Esophagus muscularis mucosa (tissue), 4 donors: ENCODE results near the gene CEL. TPM values are rescaled to one million over a fixed set of nuclear protein-coding genes. Genes with fewer than 3 reads are reported as not detected.
"Not testable (repeated sequence)": the region's sequence is repeated elsewhere in the genome, so short reads cannot be mapped to it uniquely, and the experiment has no call there.

Source experiments
- DNase-seq: peaks from one replicate; pipeline ENCODE4 v3.0.0-alpha.2; 2017; ENCODE audit errors: extremely low spot score
- H3K27ac ChIP-seq, 4 donors: fragments of 200-600 bp; sonication (generic); replicated peaks in 1 of 4; 1 replicate in 3 of 4; 2 replicates in 1 of 4; pipeline ENCODE4 v1.5.1; 2016 to 2019; ENCODE audit warnings: mild to moderate bottlenecking in 1 of 4
- H3K27me3 ChIP-seq, 4 donors: fragments of 200-600 bp; sonication (generic); one replicate each; pipeline versions ENCODE4 v1.5.1 to v1.6.0; 2016 to 2019
- H3K36me3 ChIP-seq, 4 donors: fragments of 200-600 bp; sonication (generic); one replicate each; pipeline ENCODE4 v1.5.1; 2016 to 2019
- H3K4me1 ChIP-seq, 4 donors: fragments of 200-600 bp; sonication (generic); one replicate each; pipeline ENCODE4 v1.5.1; 2016 to 2019
- H3K4me3 ChIP-seq, 4 donors: fragments of 200-600 bp; sonication (generic); 1 replicate in 2 of 4; 2 replicates in 2 of 4; pipeline ENCODE4 v1.5.1; 2016 to 2019; ENCODE audit warnings: mild to moderate bottlenecking in 4 of 4, moderate library complexity in 1 of 4
- H3K9me3 ChIP-seq, 4 donors: fragments of 200-600 bp; sonication (generic); 1 replicate in 3 of 4; 2 replicates in 1 of 4; pipeline ENCODE4 v1.5.1; 2016 to 2019
- CTCF ChIP-seq, 3 experiments: fragments of 200-600 bp in 2 of 3; fragments of 450-650 bp in 1 of 3; sonication (generic) in 2 of 3; IDR thresholded peaks; one replicate each; pipeline ENCODE4 v1.5.1; 2017 to 2019; ENCODE audit warnings: antibody characterized with exemption in 3 of 3, mild to moderate bottlenecking in 2 of 3, moderate library complexity in 1 of 3
- EP300 ChIP-seq: sonication (generic); formaldehyde crosslinking; IDR thresholded peaks from one replicate; pipeline ENCODE4 v1.6.1; 2017; ENCODE audit warnings: antibody characterized with exemption
- POLR2A ChIP-seq: fragments of 450-650 bp; IDR thresholded peaks from one replicate; pipeline ENCODE4 v1.6.1; 2017; ENCODE audit warnings: antibody characterized with exemption, moderate library complexity, mild to moderate bottlenecking, low read depth
- POLR2AphosphoS5 ChIP-seq, 2 donors: sonication (generic); formaldehyde crosslinking; IDR thresholded peaks; one replicate each; pipeline ENCODE4 v1.6.1; 2017; ENCODE audit warnings: antibody characterized with exemption in 2 of 2
- WGBS: methylation state at CpG from one replicate; pipeline ENCODE4 v1.1.5; 2018; 5-methylcytosine and 5-hydroxymethylcytosine counted together
- intact Hi-C: fragments of 100-400 bp; cut with DNase I; formaldehyde crosslinking; loops from one replicate; pipeline ENCODE4 v1.15.1; 2023
- total RNA-seq, 4 donors: library from RNA; depleted of rRNA; stranded (reverse); fragments of >200 nt; gene quantifications; one replicate each; pipeline versions ENCODE4 v1.1.0 to v1.2.1, GENCODE V29; 2016

Gene CEL
- under 1 TPM; 0.17 to 0.42 (median 0.21) TPM for total RNA-seq

GRCh38 chr9:133061764-133062145, at the start of gene CEL:
Gene CEL (plus strand): TSS chr9:133061981. CDS start chr9:133062003, 22 bp downstream.
- intact Hi-C loops, H3K27me3 ChIP-seq, DNase-seq, H3K9me3 ChIP-seq, H3K27ac ChIP-seq, H3K4me3 ChIP-seq: not testable (repeated sequence)
- Histone ChIP-seq H3K4me1 (peaks cover 0 to 10% (median 0%) of the 10 kb centered on the region in 4 donors), H3K36me3 (peaks cover 11 to 41% (median 23%) of the 10 kb centered on the region in 4 donors)
- no CpG with 5 or more reads among the region's 9 CpGs for WGBS

GRCh38 chr9:133014696-133015095, 47.1 kb upstream of the CEL start:
- intact Hi-C loops = no loop called here
- Histone ChIP-seq H3K4me3 (no peak overlapping the region), H3K9me3 (peaks cover 0 to 26% (median 16%) of the 10 kb centered on the region in 4 donors), H3K36me3 (no peaks in the 10 kb centered on the region), H3K27ac (no peak overlapping the region), H3K4me1 (no peaks in the 10 kb centered on the region), H3K27me3 (peaks cover 0 to 7% (median 0%) of the 10 kb centered on the region in 4 donors)
- DNase-seq = no peak
- no peak for TF ChIP-seq CTCF (IDR thresholded peaks at IDR 0.05)
- TF ChIP-seq POLR2A = no peak
- TF ChIP-seq POLR2AphosphoS5 (IDR thresholded peaks at IDR 0.05) = no peak
- TF ChIP-seq EP300 = no peak
- WGBS = 88% methylated on average over 5 of the region's 5 CpGs

- whole genome bisulfite sequencing = 71% methylated on average over 21 of the region's 26 CpGs
- Histone ChIP-seq H3K36me3 (no peaks in the 10 kb centered on the region), H3K27ac (no peak overlapping the region), H3K9me3 (no peaks in the 10 kb centered on the region), H3K27me3 (peaks cover 0 to 7% (median 0%) of the 10 kb centered on the region in 4 donors), H3K4me3 (no peak overlapping the region), H3K4me1 (peaks cover 6 to 10% (median 7%) of the 10 kb centered on the region in 4 donors)
- TF ChIP-seq POLR2A (no peak), EP300 (no peak), CTCF (IDR thresholded peaks at IDR 0.05) (no peak), POLR2AphosphoS5 (IDR thresholded peaks at IDR 0.05) (no peak)
- intact Hi-C loops = loop anchor here (10.0 kb wide), 1 partner anchor 79 kb away; the partner anchor contains the start of gene TSC1
- DNase-seq = no peak
These were observed 38.5 kb upstream of the CEL start for GRCh38 chr9:133023117-133023890.

GRCh38 chr9:133026426-133026825, 35.4 kb upstream of the CEL start:
- intact Hi-C loops = loop anchor here (10.0 kb wide), 1 partner anchor 82 kb away; the partner anchor contains the start of gene TSC1
- Histone ChIP-seq H3K4me1 (peaks cover 23 to 29% (median 25%) of the 10 kb centered on the region in 4 donors), H3K27me3 (no peaks in the 10 kb centered on the region), H3K36me3 (no peaks in the 10 kb centered on the region), H3K27ac (no peak overlapping the region), H3K4me3 (no peak overlapping the region), H3K9me3 (no peaks in the 10 kb centered on the region)
- no peak for DNase-seq
- no peak for TF ChIP-seq POLR2AphosphoS5 (IDR thresholded peaks at IDR 0.05)
- no peak for TF ChIP-seq POLR2A
- TF ChIP-seq CTCF (IDR thresholded peaks at IDR 0.05) = no peak
- no peak for TF ChIP-seq EP300
- 73% methylated on average over 3 of the region's 3 CpGs for WGBS

- Histone ChIP-seq H3K27ac (no peak overlapping the region), H3K36me3 (no peaks in the 10 kb centered on the region), H3K4me3 (no peak overlapping the region), H3K9me3 (no peaks in the 10 kb centered on the region), H3K4me1 (peaks cover 29 to 35% (median 31%) of the 10 kb centered on the region in 4 donors), H3K27me3 (no peaks in the 10 kb centered on the region)
- WGBS = 50% methylated on average over 5 of the region's 5 CpGs
- no peak for DNase-seq
- intact Hi-C loops = loop anchor here (10.0 kb wide), 1 partner anchor 82 kb away; the partner anchor contains the start of gene TSC1
- no peak for TF ChIP-seq POLR2A
- no peak for TF ChIP-seq EP300
- no peak for TF ChIP-seq POLR2AphosphoS5 (IDR thresholded peaks at IDR 0.05)
- no peak for TF ChIP-seq CTCF (IDR thresholded peaks at IDR 0.05)
These were observed 34.6 kb upstream of the CEL start for GRCh38 chr9:133027134-133027533.
